Memory B cell (primary cell): ENCODE data around the gene XBP1.
A peak's percentile ranks its signal among the peaks of the same experiment; 100 is the strongest.
"Not testable (repeated sequence)": the region's sequence is repeated elsewhere in the genome, so short reads cannot be mapped to it uniquely, and the experiment has no call there.

Experiments
- ATAC-seq: fragments of 150-1000 bp; cut with Tn5 transposase; 2 replicates; pipeline ENCODE4 v1.10.0; 2021; ENCODE audit warnings: low read depth, mild to moderate bottlenecking, moderate library complexity
- DNase-seq, 2 donors: peaks; one replicate each; pipeline ENCODE4 v3.0.0; 2022; ENCODE audit warnings: low spot score in 2 of 2
- H3K27ac Mint-ChIP-seq: one replicate; pipeline ENCODE4 v1.8.0; 2022; ENCODE audit warnings: mild to moderate bottlenecking, moderate library complexity, mixed read lengths
- H3K27me3 Mint-ChIP-seq: one replicate; pipeline ENCODE4 v1.8.0; 2022; ENCODE audit warnings: mixed read lengths
- H3K36me3 Mint-ChIP-seq: one replicate; pipeline ENCODE4 v1.8.0; 2022; ENCODE audit warnings: mild to moderate bottlenecking, mixed read lengths
- H3K4me1 Mint-ChIP-seq: one replicate; pipeline ENCODE4 v1.8.0; 2022; ENCODE audit warnings: mixed read lengths
- H3K4me3 Mint-ChIP-seq: one replicate; pipeline ENCODE4 v1.8.0; 2022; ENCODE audit warnings: mild to moderate bottlenecking, moderate library complexity, mixed read lengths
- H3K9me3 Mint-ChIP-seq: one replicate; pipeline ENCODE4 v1.8.0; 2022; ENCODE audit warnings: mixed read lengths

Gene XBP1

GRCh38 chr22:28762000-28762399 lies 38.4 kb downstream of the XBP1 start:
- H3K36me3 Mint-ChIP-seq, ATAC-seq, DNase-seq, H3K4me3 Mint-ChIP-seq, H3K27ac Mint-ChIP-seq, H3K9me3 Mint-ChIP-seq, H3K27me3 Mint-ChIP-seq: not testable (repeated sequence)
- H3K4me1 Mint-ChIP-seq: peaks cover 15% of the 10 kb centered on the region

DNA sequence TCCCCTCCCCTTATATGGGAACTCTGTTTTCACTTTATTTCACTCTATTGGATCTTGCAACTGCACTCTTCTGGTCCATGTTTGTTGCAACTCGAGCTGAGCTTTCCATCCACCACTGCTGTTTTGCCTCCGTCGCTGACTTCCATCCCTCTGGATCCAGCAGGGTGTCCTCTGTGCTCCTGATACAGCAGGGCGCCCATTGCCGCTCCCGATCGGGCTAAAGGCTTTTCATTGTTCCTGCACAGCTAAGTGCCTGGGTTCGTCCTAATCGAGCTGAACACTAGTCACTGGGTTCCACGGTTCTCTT lies 39.0 kb downstream of the XBP1 start:
- Mint-ChIP-seq H3K4me3 (peak overlapping the region; percentile 46), H3K36me3 (peaks cover 5% of the 10 kb centered on the region), H3K27ac (no peak overlapping the region), H3K4me1 (peaks cover 15% of the 10 kb centered on the region), H3K9me3 (no peaks in the 10 kb centered on the region), H3K27me3 (no peaks in the 10 kb centered on the region)
- no peak for DNase-seq
- no peak for ATAC-seq

DNA sequence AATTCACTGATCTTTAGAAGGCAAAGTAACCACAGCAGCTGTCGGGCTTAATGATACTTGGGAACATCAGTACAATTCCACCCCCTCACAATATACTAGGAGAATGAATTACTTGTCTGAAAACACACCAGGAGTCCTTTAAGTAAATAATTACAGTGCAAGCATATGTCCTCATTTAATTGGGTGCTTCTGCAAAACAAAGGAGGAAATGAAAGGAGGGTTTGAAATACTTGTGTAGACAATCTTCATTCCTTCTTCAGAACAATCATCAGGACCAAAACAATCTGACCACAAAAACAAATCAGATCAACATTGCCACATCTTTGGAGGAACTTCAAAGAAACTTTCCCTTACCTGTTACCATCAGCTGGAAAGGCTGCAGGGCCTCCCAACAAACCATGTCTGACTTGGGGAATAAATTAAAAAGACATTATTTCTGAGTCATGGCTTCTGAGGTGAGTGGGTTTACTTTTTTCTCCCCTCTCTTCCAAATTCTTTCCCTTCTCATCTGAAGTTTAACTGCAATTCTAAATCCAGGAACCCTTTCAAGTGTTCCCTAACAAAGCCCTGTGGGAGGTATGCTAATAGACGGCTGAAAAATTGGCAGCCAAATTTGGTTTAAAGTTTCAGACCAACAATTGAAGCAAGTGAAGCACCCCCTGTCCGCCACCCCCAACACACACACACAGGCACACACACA lies 40.4 kb downstream of the XBP1 start:
- Mint-ChIP-seq H3K27me3 (no peaks in the 10 kb centered on the region), H3K27ac (peak overlapping the region; percentile 88), H3K4me1 (peaks cover 15% of the 10 kb centered on the region), H3K9me3 (no peaks in the 10 kb centered on the region), H3K36me3 (peaks cover 10% of the 10 kb centered on the region), H3K4me3 (peak overlapping the region; percentile 76)
- ATAC-seq: peak; percentile 50
- DNase-seq: no peak

- not testable (repeated sequence) for H3K27ac Mint-ChIP-seq, ATAC-seq, H3K27me3 Mint-ChIP-seq, H3K4me1 Mint-ChIP-seq, H3K9me3 Mint-ChIP-seq, DNase-seq, H3K4me3 Mint-ChIP-seq
- H3K36me3 Mint-ChIP-seq: peaks cover 12% of the 10 kb centered on the region
These were observed 45.9 kb downstream of the XBP1 start for GRCh38 chr22:28754512-28754911.

- H3K36me3 Mint-ChIP-seq: peaks cover 16% of the 10 kb centered on the region
- H3K27me3 Mint-ChIP-seq: no peaks in the 10 kb centered on the region
- no peak overlapping the region for H3K4me3 Mint-ChIP-seq
- H3K27ac Mint-ChIP-seq: no peak overlapping the region
- peaks cover 4% of the 10 kb centered on the region for H3K4me1 Mint-ChIP-seq
- ATAC-seq (no peak), DNase-seq (no peak)
- H3K9me3 Mint-ChIP-seq: no peaks in the 10 kb centered on the region
These were observed 49.9 kb downstream of the XBP1 start for GRCh38 chr22:28750471-28750881.
